ENCODE results near the gene PDE11A. TPM values are rescaled to one million over a fixed set of nuclear protein-coding genes. Genes with fewer than 3 reads are reported as not detected.

Gene PDE11A
- total and polyA plus RNA-seq, 2 of the 8 experiments (the other 6 are each of a cell fraction or from before 2014, with no cell fraction given) = 0.19 to 0.23 TPM

DNA sequence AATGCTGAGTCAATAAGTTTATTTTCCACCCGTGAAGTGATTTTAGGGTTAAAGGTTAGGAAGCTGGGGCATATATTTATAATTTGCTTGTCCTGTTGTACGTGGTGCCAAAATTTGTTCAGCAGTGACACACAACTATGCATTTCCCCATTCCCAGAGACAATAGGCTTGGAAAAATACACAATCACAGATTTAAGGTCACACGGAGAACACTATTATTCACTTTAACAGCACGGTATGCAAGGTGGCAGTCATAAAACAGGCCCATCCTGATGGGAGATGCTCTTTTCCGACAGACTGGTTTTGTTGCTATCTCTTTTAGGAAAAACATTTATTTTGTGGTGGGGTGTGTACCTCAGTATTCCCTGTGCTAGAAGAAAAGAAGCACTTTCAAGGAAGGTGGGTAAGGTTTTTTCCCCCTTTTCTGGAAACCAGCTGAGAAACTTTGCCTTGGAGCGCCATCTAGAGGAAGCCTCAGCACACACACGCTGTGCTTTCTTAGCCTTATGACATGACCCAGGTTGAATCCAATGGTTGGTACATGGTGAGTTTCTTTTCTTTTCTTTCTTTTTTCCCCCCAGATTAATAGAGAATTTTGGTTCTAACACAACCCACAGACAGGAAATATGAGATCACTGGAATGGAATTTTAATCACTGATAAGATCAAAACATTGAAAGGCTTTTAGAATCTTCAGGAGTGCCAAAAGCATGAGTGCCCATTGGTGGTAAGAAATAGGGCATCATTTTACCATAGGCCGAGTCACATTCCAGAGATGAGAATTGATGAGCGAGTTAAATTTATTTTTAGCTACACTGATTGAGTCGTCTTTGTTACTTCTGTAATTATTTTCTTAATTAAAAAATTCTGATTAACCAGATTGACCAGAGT, 347.9 kb downstream of the PDE11A start:
- H2BK12ac ChIP-seq (ENCODE audit: low read depth, low read length) = no peak overlapping the region
- no peak overlapping the region for H3K4me2 ChIP-seq (ENCODE audit: insufficient read depth in 1 of 2, low read depth in 2 of 2, low read length in 2 of 2)
- DNase-seq (ENCODE audit: low read depth in 1 of 2, low spot score in 2 of 2) (peak; percentile 13 to 78), FAIRE-seq (peak; percentile 95)
- H3K56ac ChIP-seq (replicated peaks; ENCODE audit: insufficient read length, low read depth, low read length) = no peak overlapping the region
- no peaks in the 10 kb centered on the region for H3K79me2 ChIP-seq (ENCODE audit: control insufficient read depth in 1 of 2, insufficient read depth in 2 of 2, low read length in 2 of 2)
- no peak overlapping the region for H3K23ac ChIP-seq (ENCODE audit: insufficient read length)
- H3K4me3 ChIP-seq (ENCODE audit: extremely low read depth in 1 of 4, insufficient read depth in 2 of 4, low read depth in 3 of 4, low read length in 4 of 4) = no peak overlapping the region
- no peaks in the 10 kb centered on the region for H4K20me1 ChIP-seq (replicated peaks in 1 of 2; ENCODE audit: control insufficient read depth in 1 of 2, insufficient read depth in 2 of 2, low read length in 2 of 2)
- no peak overlapping the region for H3K4ac ChIP-seq (replicated peaks; ENCODE audit: insufficient read length, low read depth, low read length)
- H3K9ac ChIP-seq (replicated peaks in 1 of 4; ENCODE audit: extremely low read depth in 1 of 4, low read depth in 3 of 4, low read length in 3 of 4) = no peak overlapping the region
- no peak overlapping the region for H3K14ac ChIP-seq (ENCODE audit: insufficient read length)
- 0 out of 2 replicates have a peak overlapping the region, but pooled peaks have one; percentile 1 for H2AFZ ChIP-seq (ENCODE audit: low read length)
- no peaks in the 10 kb centered on the region for H3K9me3 ChIP-seq (ENCODE audit: insufficient read depth in 2 of 2, low read depth in 1 of 2, low read length in 1 of 2)
- CTCF ChIA-PET (ENCODE audit: partially characterized antibody) = interaction anchor here (0.7 to 3.5 kb wide), 30 partner anchors 8 to 523 kb away, joined by 3 to 18 read pairs (median 4); no protein-coding TSS in a partner anchor
- no peak overlapping the region for H3K18ac ChIP-seq (ENCODE audit: extremely low read depth, low read length)
- H4K91ac ChIP-seq (replicated peaks; ENCODE audit: insufficient read length, low read length) = no peak overlapping the region
- no peak overlapping the region for H2BK15ac ChIP-seq (ENCODE audit: low read length)
- H4K8ac ChIP-seq (ENCODE audit: extremely low read depth, insufficient read depth, low read length) = no peak overlapping the region
- no peak overlapping the region for H3K27ac ChIP-seq (ENCODE audit: low read depth, low read length)
- no peaks in the 10 kb centered on the region for H3K23me2 ChIP-seq (ENCODE audit: low read depth, low read length)
- H2BK5ac ChIP-seq (ENCODE audit: low read depth, low read length) = no peak overlapping the region
- POLR2A ChIA-PET (ENCODE audit: partially characterized antibody) = interaction anchor here (1.0 kb wide), 1 partner anchor 29 kb away, joined by 3 read pairs; no protein-coding TSS in a partner anchor
- no peak overlapping the region for H4K5ac ChIP-seq (ENCODE audit: insufficient read length, low read depth, low read length)
- H3K4me1 ChIP-seq (replicated peaks in 1 of 4; ENCODE audit: control insufficient read depth in 3 of 4, insufficient read depth in 4 of 4, low read length in 3 of 4) = no peaks in the 10 kb centered on the region; a peak in 1 of 7 replicates
- no peak overlapping the region for H2BK20ac ChIP-seq (ENCODE audit: low read length)
- H2BK120ac ChIP-seq (replicated peaks; ENCODE audit: low read depth, low read length) = no peak overlapping the region
- H3K79me1 ChIP-seq (ENCODE audit: low read depth, low read length) = no peaks in the 10 kb centered on the region
- H3K27me3 ChIP-seq (replicated peaks in 1 of 4; ENCODE audit: control insufficient read depth in 3 of 4, extremely low read depth in 1 of 4, insufficient read depth in 3 of 4, low read length in 3 of 4) = peaks cover 9 to 28% (median 19%) of the 10 kb centered on the region in 4 experiments
- H2AK5ac ChIP-seq (ENCODE audit: low read depth, low read length) = no peak overlapping the region
- H3K36me3 ChIP-seq (ENCODE audit: control insufficient read depth in 2 of 4, insufficient read depth in 4 of 4, low read length in 3 of 4) = no peaks in the 10 kb centered on the region
- 45% methylated on average over 10 of the region's 10 CpGs; no CpG with 5 or more reads in 1 of the 2 experiments for WGBS, 2 experiments (ENCODE audit: extremely low coverage in 1 of 2, insufficient coverage in 1 of 2, insufficient read length in 1 of 2, insufficient replicate concordance in 2 of 2, low coverage in 1 of 2, low lambda C conversion rate in 2 of 2, missing lambda C conversion rate in 1 of 2)
- TF ChIP-seq MAFK (IDR thresholded peaks at IDR 0.05; ENCODE audit: low read depth, low read length) (no peak), RNF2 (IDR thresholded peaks at IDR 0.05; ENCODE audit: borderline replicate concordance, low read depth, low read length, missing control alignments, poor library complexity, severe bottlenecking) (no peak), BCL11A (IDR thresholded peaks at IDR 0.05; ENCODE audit: low read depth in 2 of 2, low read length in 2 of 2) (no peak), ASH2L (IDR thresholded peaks at IDR 0.05; ENCODE audit: low read length) (no peak), HDAC2 (IDR thresholded peaks at IDR 0.05; ENCODE audit: borderline replicate concordance in 1 of 2, low read depth in 2 of 2, low read length in 2 of 2) (no peak), E2F6 (IDR thresholded peaks at IDR 0.05) (no peak), CTCF (IDR thresholded peaks at IDR 0.05; ENCODE audit: control extremely low read depth in 1 of 3, insufficient read depth in 1 of 3, low read depth in 1 of 3, low read length in 3 of 3) (peak; percentile 54 to 94 (median 83))

Measured in H1 (cell line).